ENCODE data around the gene TBC1D23. TPM values are rescaled to one million over a fixed set of nuclear protein-coding genes. Genes with fewer than 3 reads are reported as not detected.
A peak's percentile ranks its signal among the peaks of the same experiment; 100 is the strongest.
"Not testable (repeated sequence)": the region's sequence is repeated elsewhere in the genome, so short reads cannot be mapped to it uniquely, and the experiment has no call there.

TBC1D23 gene
- total and polyA plus RNA-seq, 7 experiments from 2014 or later = 14.0 to 42.4 (median 31.9) TPM

GRCh38 chr3:100335434-100335833, 74.6 kb downstream of the TBC1D23 start:
- DNase-seq (peak in 2 of 9 donors; percentile 9 to 10), ATAC-seq (peak; percentile 45)
- Histone ChIP-seq H3K27ac (ENCODE audit: low read depth, low read length) (peak overlapping the region; percentile 76), H3K9me3 (ENCODE audit: control insufficient read depth in 2 of 3, low read length in 3 of 3) (no peaks in the 10 kb centered on the region), H3K36me3 (ENCODE audit: control insufficient read depth in 2 of 3, insufficient read depth in 3 of 3, low read length in 3 of 3) (peaks cover 0 to 6% (median 4%) of the 10 kb centered on the region in 3 experiments), H3K4me3 (ENCODE audit: low read length) (peak overlapping the region; percentile 72), H3K4me1 (ENCODE audit: control insufficient read depth in 2 of 2, insufficient read depth in 2 of 2, low read length in 2 of 2) (peaks cover 8 to 12% of the 10 kb centered on the region in 2 donors), H3K27me3 (ENCODE audit: control insufficient read depth in 2 of 2, insufficient read depth in 2 of 2, low read length in 2 of 2) (no peaks in the 10 kb centered on the region)
- ChIA-PET POLR2A (interaction anchor here (0.5 to 3.5 kb wide), 6 partner anchors 8 to 1979 kb away, joined by 3 to 21 read pairs (median 4); partner anchors contain the start of genes LNP1 and TOMM70), CTCF (interaction anchor here (1.0 kb wide), 1 partner anchor 8 kb away, joined by 3 read pairs; no protein-coding TSS in a partner anchor)
- peak overlapping the region; percentile 87 to 97 (median 92) for H3K27ac Mint-ChIP-seq
- intact Hi-C loops (cut with micrococcal nuclease) = loop anchor here (1.0 to 10.0 kb wide), 7 partner anchors 13 to 1813 kb away; partner anchors contain the start of genes CLDND1 (in 1 of the 2), TBC1D23 (in 1 of the 2) and TRMT10C (in 1 of the 2)
- no peaks in the 10 kb centered on the region for H3K9me3 Mint-ChIP-seq
- peaks cover 0 to 6% (median under 1%) of the 10 kb centered on the region in 5 donors for H3K36me3 Mint-ChIP-seq
- H3K4me1 Mint-ChIP-seq = peaks cover 11 to 40% (median 30%) of the 10 kb centered on the region in 7 donors
- H3K4me3 Mint-ChIP-seq = peak overlapping the region; percentile 86 to 99 (median 94)
- H3K27me3 Mint-ChIP-seq = no peaks in the 10 kb centered on the region

GRCh38 chr3:100336229-100336628, 75.4 kb downstream of the TBC1D23 start:
- not testable (repeated sequence) for H3K9me3 Mint-ChIP-seq

GRCh38 chr3:100338911-100339310, 78.1 kb downstream of the TBC1D23 start:
- H3K9me3 Mint-ChIP-seq = peaks cover 0 to 5% (median 0%) of the 10 kb centered on the region in 11 donors
- no peaks in the 10 kb centered on the region for H3K9me3 ChIP-seq (ENCODE audit: control insufficient read depth in 2 of 3, low read length in 3 of 3)
- no peaks in the 10 kb centered on the region for H3K27me3 ChIP-seq (ENCODE audit: control insufficient read depth in 2 of 2, insufficient read depth in 2 of 2, low read length in 2 of 2)
- H3K4me1 ChIP-seq (ENCODE audit: control insufficient read depth in 2 of 2, insufficient read depth in 2 of 2, low read length in 2 of 2) = peaks cover 11 to 20% of the 10 kb centered on the region in 2 donors
- H3K4me3 ChIP-seq (ENCODE audit: low read length) = no peak overlapping the region
- ChIA-PET CTCF (no interaction called here), POLR2A (interaction anchor here (0.8 to 1.3 kb wide), 2 partner anchors 8 to 21 kb away, joined by 3 to 7 read pairs; no protein-coding TSS in a partner anchor)
- no peak for DNase-seq
- no peak overlapping the region for H3K27ac ChIP-seq (ENCODE audit: low read depth, low read length)
- H3K27ac Mint-ChIP-seq = peak overlapping the region in 7 of 9 donors; percentile 3 to 44 (median 27)
- H3K36me3 ChIP-seq (ENCODE audit: control insufficient read depth in 2 of 3, insufficient read depth in 3 of 3, low read length in 3 of 3) = peaks cover 0 to 19% (median 4%) of the 10 kb centered on the region in 3 experiments
- no peak for ATAC-seq
- peaks cover 5 to 29% (median 22%) of the 10 kb centered on the region in 5 donors for H3K36me3 Mint-ChIP-seq
- intact Hi-C loops (cut with micrococcal nuclease) = loop anchor here in 1 of 2 donors (10.0 kb wide), 1 partner anchor 1226 kb away; the partner anchor contains the start of gene TRMT10C
- peaks cover 17 to 61% (median 37%) of the 10 kb centered on the region in 7 donors for H3K4me1 Mint-ChIP-seq
- H3K4me3 Mint-ChIP-seq = no peak overlapping the region
- H3K27me3 Mint-ChIP-seq = no peaks in the 10 kb centered on the region

More at GRCh38 chr3:100336229-100336628, 75.4 kb downstream of the TBC1D23 start:
- Histone ChIP-seq H3K4me1 (ENCODE audit: control insufficient read depth in 2 of 2, insufficient read depth in 2 of 2, low read length in 2 of 2) (peaks cover 8 to 12% of the 10 kb centered on the region in 2 donors), H3K27ac (ENCODE audit: low read depth, low read length) (peak overlapping the region; percentile 37)
- peaks cover 15 to 45% (median 30%) of the 10 kb centered on the region in 7 donors for H3K4me1 Mint-ChIP-seq
- H3K27me3 ChIP-seq (ENCODE audit: control insufficient read depth in 2 of 2, insufficient read depth in 2 of 2, low read length in 2 of 2); H3K36me3 ChIP-seq (ENCODE audit: control insufficient read depth in 2 of 3, insufficient read depth in 3 of 3, low read length in 3 of 3); CTCF ChIA-PET; H3K27me3 Mint-ChIP-seq; H3K4me3 ChIP-seq (ENCODE audit: low read length); DNase-seq; H3K9me3 ChIP-seq (ENCODE audit: control insufficient read depth in 2 of 3, low read length in 3 of 3); ATAC-seq: not testable (repeated sequence)
- peaks cover 2 to 13% (median 9%) of the 10 kb centered on the region in 5 donors for H3K36me3 Mint-ChIP-seq
- peak overlapping the region in 6 of 10 donors; percentile 39 to 99 (median 92) for H3K4me3 Mint-ChIP-seq
- POLR2A ChIA-PET = interaction anchor here (3.5 kb wide), 1 partner anchor 66 kb away, joined by 21 read pairs; the partner anchor contains the start of genes LNP1 and TOMM70
- intact Hi-C loops (cut with micrococcal nuclease) = loop anchor here in 1 of 2 donors (10.0 kb wide), 1 partner anchor 1229 kb away; the partner anchor contains the start of gene TRMT10C
- peak overlapping the region; percentile 30 to 97 (median 80) for H3K27ac Mint-ChIP-seq

- no peak overlapping the region for H3K4me3 ChIP-seq (ENCODE audit: low read length)
- Mint-ChIP-seq H3K4me3 (no peak overlapping the region), H3K27me3 (no peaks in the 10 kb centered on the region), H3K27ac (no peak overlapping the region), H3K9me3 (peaks cover 0 to 5% (median 0%) of the 10 kb centered on the region in 11 donors), H3K4me1 (peaks cover 17 to 62% (median 38%) of the 10 kb centered on the region in 7 donors), H3K36me3 (peaks cover 5 to 36% (median 22%) of the 10 kb centered on the region in 5 donors)
- CTCF ChIA-PET = interaction anchor here (0.8 kb wide), 1 partner anchor 17 kb away, joined by 4 read pairs; no protein-coding TSS in a partner anchor
- H3K9me3 ChIP-seq (ENCODE audit: control insufficient read depth in 2 of 3, low read length in 3 of 3) = no peaks in the 10 kb centered on the region
- DNase-seq (no peak), ATAC-seq (no peak)
- intact Hi-C loops (cut with micrococcal nuclease) = loop anchor here in 1 of 2 donors (10.0 kb wide), 1 partner anchor 1225 kb away; the partner anchor contains the start of gene TRMT10C
- H3K27ac ChIP-seq (ENCODE audit: low read depth, low read length) = no peak overlapping the region
- POLR2A ChIA-PET = interaction anchor here (0.6 to 0.8 kb wide), 2 partner anchors 21 to 489 kb away, joined by 3 read pairs; no protein-coding TSS in a partner anchor
- H3K36me3 ChIP-seq (ENCODE audit: control insufficient read depth in 2 of 3, insufficient read depth in 3 of 3, low read length in 3 of 3) = peaks cover 0 to 26% (median 4%) of the 10 kb centered on the region in 3 experiments
- H3K27me3 ChIP-seq (ENCODE audit: control insufficient read depth in 2 of 2, insufficient read depth in 2 of 2, low read length in 2 of 2) = no peaks in the 10 kb centered on the region
- H3K4me1 ChIP-seq (ENCODE audit: control insufficient read depth in 2 of 2, insufficient read depth in 2 of 2, low read length in 2 of 2) = peaks cover 6 to 24% of the 10 kb centered on the region in 2 donors
These were observed 79.0 kb downstream of the TBC1D23 start for GRCh38 chr3:100339786-100340185.

- H3K36me3 Mint-ChIP-seq = peaks cover 6 to 41% (median 26%) of the 10 kb centered on the region in 5 donors
These were observed 79.7 kb downstream of the TBC1D23 start for GRCh38 chr3:100340527-100340926.

GRCh38 chr3:100348727-100349126, 87.9 kb downstream of the TBC1D23 start:
- DNase-seq (no peak), ATAC-seq (no peak)
- Mint-ChIP-seq H3K4me3 (no peak overlapping the region), H3K4me1 (peaks cover 4 to 17% (median 9%) of the 10 kb centered on the region in 7 donors), H3K36me3 (peaks cover 27 to 67% (median 52%) of the 10 kb centered on the region in 5 donors), H3K27me3 (no peaks in the 10 kb centered on the region), H3K27ac (no peak overlapping the region), H3K9me3 (peaks cover 0 to 4% (median 0%) of the 10 kb centered on the region in 11 donors)
- Histone ChIP-seq H3K36me3 (ENCODE audit: control insufficient read depth in 2 of 3, insufficient read depth in 3 of 3, low read length in 3 of 3) (peaks cover 0 to 71% (median 7%) of the 10 kb centered on the region in 3 experiments), H3K27ac (ENCODE audit: low read depth, low read length) (no peak overlapping the region), H3K9me3 (ENCODE audit: control insufficient read depth in 2 of 3, low read length in 3 of 3) (no peaks in the 10 kb centered on the region), H3K27me3 (ENCODE audit: control insufficient read depth in 2 of 2, insufficient read depth in 2 of 2, low read length in 2 of 2) (no peaks in the 10 kb centered on the region), H3K4me3 (ENCODE audit: low read length) (no peak overlapping the region), H3K4me1 (ENCODE audit: control insufficient read depth in 2 of 2, insufficient read depth in 2 of 2, low read length in 2 of 2) (peaks cover 0 to 6% of the 10 kb centered on the region in 2 donors)
- intact Hi-C loops (cut with micrococcal nuclease) = no loop called here
- ChIA-PET CTCF (no interaction called here), POLR2A (interaction anchor here (0.7 kb wide), 1 partner anchor 239 kb away, joined by 4 read pairs; no protein-coding TSS in a partner anchor)

More at GRCh38 chr3:100340527-100340926, 79.7 kb downstream of the TBC1D23 start:
- no peak overlapping the region for H3K4me3 ChIP-seq (ENCODE audit: low read length)
- Mint-ChIP-seq H3K4me3 (no peak overlapping the region), H3K27ac (peak overlapping the region in 1 of 9 donors; percentile 14), H3K9me3 (peaks cover 0 to 5% (median 0%) of the 10 kb centered on the region in 11 donors), H3K4me1 (peaks cover 11 to 59% (median 31%) of the 10 kb centered on the region in 7 donors), H3K27me3 (no peaks in the 10 kb centered on the region)
- DNase-seq (no peak), ATAC-seq (no peak)
- no peaks in the 10 kb centered on the region for H3K9me3 ChIP-seq (ENCODE audit: control insufficient read depth in 2 of 3, low read length in 3 of 3)
- intact Hi-C loops (cut with micrococcal nuclease) = no loop called here
- H3K27me3 ChIP-seq (ENCODE audit: control insufficient read depth in 2 of 2, insufficient read depth in 2 of 2, low read length in 2 of 2) = no peaks in the 10 kb centered on the region
- H3K36me3 ChIP-seq (ENCODE audit: control insufficient read depth in 2 of 3, insufficient read depth in 3 of 3, low read length in 3 of 3) = peaks cover 0 to 29% (median 4%) of the 10 kb centered on the region in 3 experiments
- peaks cover 2 to 19% of the 10 kb centered on the region in 2 donors for H3K4me1 ChIP-seq (ENCODE audit: control insufficient read depth in 2 of 2, insufficient read depth in 2 of 2, low read length in 2 of 2)
- H3K27ac ChIP-seq (ENCODE audit: low read depth, low read length) = no peak overlapping the region
- ChIA-PET POLR2A (no interaction called here), CTCF (no interaction called here)
